Stimulated activated CD4-positive, alpha-beta T cell treated with anti-CD3 and anti-CD28 coated beads, Interleukin-1b, Interleukin-23, amount 100 ng/mL, for 1 hour (primary cell): Measurements from ENCODE around the gene TDRD10.

ENCODE experiments used
- DNase-seq, 2 donors: peaks; one replicate each; pipeline ENCODE4 v3.0.0-alpha.2; 2020; ENCODE audit warnings: low read depth in 2 of 2

TDRD10 gene

DNA sequence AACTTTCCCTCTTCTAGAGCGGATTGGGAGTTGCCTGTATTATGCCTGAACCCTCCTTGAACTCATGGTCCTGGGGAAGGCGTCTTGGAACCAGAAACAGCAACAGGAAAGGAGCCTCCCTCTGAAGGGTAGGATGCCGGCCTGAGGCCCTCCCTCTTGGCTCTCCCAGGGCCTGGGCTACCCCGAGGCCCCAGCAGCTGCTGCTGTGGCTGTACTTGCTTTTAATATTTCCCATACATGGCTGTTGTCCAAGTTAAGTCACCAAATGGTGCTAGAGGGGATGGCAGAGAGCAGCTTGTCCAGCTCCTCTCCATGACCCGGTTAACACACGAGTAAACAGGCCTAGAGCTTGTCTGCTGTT lies 76.0 kb downstream of the TDRD10 start:
- no peak for DNase-seq

DNA sequence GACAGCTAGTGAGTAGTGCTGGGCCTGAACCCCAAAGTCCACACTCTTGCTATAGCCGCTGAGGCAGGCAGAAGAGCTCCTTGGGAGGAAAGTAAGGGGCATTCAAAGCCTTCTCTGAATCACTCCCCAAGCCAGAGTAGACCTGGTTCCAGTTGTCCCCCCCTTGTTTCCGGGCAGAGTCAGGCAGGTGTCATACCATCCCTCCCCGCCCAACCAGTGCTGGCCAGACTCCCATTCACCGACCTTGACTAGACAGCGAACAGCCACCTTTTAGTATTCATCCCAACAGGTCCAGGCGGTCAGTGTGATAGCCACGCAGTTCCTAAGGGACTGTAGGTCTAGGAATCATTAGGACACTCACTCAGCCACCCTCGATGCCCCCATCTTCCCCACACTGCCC lies 77.4 kb downstream of the TDRD10 start:
- no peak for DNase-seq

DNA sequence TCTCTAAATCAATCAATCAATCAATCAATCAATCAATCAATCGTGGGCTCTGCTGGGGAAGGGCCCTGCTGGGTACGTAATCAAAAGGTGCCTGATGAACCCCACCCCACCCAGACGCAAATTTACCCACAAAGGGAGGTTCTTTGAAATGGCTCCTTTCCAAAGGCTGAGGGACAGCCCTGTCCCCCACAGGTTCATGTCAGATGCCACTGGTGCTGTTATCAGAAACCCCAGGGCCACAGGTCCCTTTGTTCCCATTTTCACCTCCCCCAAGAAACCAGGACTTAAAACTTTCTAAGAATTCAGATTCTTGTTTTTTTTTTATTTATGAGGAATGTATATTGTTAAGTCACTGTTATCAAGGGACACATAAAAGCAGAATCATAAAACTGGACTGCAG lies 79.7 kb downstream of the TDRD10 start:
- DNase-seq, result no peak

DNA sequence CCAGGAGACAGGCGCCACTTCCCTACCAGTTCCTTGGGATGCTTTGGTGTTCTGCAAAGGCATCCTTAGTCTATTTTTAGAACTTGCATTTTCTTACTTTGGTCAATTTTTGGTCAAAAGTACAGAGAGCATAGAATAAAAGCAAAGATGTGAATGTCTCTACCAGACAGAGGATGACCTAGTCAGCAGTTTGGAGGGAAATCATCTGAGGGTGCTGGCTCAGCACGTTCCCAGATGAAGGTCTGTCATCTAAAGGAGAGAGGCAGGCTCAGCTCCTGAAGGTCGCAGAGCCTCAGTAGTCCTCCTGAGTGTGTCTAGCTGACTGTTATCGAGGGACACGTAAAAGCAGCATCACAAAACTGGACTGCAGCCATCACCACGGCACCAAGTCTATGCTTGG lies 80.9 kb downstream of the TDRD10 start:
- DNase-seq, result no peak

DNA sequence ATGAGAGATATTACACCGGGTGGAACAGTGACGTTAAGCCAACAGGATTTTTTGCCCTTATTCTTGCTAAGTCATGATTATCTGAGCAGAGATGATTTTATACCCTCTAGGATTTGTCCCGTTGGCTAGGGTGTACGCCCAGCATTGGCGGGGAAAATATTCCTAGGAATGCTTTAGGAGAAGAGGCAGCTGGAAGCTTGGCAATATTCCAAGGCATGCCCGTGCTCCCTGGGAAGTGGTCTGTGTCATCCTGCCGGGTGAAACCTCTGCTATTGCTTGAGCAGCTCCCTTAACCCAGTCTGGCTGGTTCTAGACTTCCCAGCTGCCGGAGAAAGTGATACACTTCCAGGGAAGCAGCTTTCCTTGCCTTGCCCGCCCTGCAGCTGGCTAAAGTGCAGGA lies 81.8 kb downstream of the TDRD10 start:
- no peak for DNase-seq

DNA sequence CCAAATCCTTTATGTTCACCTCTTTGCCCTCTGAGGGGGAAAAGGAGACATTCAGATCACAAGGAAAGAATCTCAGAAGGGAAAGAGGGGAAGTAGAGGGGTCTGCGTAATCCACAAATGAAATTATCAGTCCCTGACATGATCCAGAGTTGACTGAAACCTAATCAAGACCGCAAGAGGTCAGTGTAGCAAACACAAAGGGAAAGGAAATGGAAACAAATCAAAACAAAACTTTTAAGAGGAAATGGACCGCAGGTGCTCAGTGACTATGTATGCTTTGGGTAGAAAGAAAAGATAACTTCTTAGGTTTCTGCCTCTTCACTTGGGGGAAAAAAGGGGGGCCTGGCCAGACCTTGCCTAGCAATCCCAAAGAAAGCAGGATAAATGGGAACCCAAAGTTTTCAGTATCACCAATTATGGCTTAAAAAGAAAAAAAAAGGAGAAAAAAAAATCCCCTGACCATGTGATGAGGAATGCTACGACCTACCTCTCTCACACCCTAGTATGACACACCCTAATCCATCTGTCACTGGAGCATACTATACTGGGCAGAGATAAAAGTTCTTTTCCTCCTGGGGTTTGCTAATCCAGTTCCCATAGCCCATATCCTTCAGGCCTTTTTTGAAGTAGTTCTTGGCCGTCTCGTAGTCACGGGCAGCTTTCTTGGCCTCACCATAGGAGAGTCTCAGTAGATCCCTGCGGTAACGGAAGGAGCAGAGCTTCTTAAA lies 82.4 kb downstream of the TDRD10 start:
- no peak for DNase-seq

DNA sequence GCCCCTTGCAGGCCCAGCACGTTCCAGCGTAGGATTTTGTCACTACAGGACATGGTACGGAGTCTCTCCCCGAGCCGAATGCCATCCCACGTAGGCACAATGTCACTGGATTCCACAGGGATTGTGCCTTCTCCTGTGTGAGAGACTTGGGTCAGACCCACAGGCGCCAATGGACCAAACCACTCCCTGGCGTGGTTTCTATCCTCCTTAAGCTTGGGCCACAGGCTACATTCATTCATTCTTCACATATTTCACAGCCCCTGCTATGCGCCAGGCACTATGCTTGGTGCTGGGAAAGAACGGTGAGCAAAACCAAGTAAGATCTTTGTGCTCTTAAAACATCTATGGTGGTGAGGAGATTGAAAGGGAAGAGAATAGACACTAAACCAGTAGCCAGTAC lies 84.2 kb downstream of the TDRD10 start:
- no peak for DNase-seq

DNA sequence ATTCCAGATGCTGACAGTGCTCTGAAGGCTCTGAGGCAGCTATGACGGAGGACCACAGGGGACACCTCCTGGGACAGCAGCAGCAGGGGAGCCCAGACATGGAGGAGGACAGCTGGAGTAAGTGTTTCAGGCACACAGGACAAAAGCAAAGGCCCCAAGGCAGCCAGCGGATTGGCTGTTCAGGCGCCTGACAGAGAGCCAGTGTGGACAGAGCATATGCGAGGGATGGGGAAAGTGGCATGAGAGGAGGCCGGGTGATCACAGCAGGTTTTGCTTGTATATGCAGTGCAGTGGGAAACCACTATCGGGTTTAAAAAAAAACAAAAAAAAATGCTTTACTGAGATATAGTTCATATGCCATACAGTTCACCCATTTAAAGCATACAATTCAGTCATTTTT lies 84.6 kb downstream of the TDRD10 start:
- no peak for DNase-seq

DNA sequence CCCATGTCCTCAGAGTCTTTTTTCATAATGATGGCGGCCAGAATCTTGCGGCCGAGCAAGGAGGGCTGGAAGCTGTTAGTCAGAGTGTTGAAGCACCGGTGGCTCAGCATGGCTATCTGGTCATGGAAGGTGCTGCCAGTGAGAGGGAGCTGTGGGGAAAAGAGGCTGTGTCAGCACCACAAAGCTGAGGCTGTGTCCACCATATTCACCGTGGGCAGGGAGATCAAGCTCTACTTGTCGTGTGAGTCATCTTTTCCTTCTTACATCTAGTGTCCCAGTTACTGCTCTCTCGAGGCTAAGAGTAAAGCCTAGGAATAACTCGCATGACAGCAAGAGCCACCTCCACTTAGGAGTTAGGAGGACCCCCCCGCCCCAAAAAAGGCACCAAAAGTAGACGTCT lies 87.8 kb downstream of the TDRD10 start:
- DNase-seq, result no peak

DNA sequence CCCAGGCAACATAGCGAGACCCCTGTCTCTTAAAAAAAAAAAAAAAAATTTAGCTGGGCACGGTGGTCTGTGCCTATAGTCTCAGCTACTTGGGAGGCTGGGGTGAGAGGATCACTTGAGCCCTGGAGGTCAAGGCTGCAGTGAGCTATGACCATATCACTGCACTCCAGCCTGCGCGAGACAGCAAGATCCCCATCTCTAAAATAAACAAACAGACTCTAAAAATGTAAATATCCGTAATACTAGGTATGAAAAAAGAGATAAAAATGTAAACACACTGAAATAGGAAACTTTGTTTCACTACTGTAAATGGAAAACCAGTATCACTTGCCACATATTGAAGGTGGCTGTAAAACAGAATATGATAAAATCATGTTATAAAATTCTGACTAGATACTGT lies 88.7 kb downstream of the TDRD10 start:
- no peak for DNase-seq

DNA sequence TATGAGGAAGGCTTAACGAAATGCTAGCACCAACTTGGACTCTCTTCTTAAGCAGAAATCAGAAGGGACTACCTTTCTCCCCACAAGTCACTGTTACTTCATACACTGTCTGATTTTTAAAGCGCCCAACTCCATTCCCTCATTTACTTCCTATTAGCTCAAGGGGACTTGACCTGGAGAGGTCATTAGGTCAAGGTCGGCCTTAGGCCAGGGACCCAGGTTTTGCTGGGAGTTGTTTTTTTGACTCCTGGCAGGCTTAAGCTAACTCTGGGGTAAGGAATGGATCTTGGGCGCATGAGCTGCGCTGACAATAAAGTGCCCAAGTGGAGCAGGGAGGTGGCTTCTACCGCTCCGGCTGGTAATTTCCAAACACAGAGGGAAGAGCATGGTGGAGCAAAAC lies 89.2 kb downstream of the TDRD10 start:
- no peak for DNase-seq

DNA sequence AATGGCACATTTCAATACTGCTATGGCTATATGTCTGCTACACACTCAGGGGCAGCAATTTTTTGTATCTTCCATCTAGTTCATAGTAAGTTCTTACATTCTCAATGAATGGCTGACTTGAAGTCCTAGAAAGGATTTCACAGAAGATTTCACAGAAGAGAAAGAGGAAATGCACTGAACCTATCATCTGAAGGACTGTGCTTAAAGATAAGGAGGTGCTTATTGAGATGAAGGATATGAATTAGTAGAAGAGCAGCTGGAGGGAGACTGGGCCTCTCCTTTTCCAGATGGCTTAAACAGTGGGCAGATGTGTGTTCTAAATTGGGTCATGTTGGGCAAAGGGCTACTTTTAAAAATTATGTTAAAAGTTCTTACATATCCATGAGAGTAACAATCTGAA lies 91.4 kb downstream of the TDRD10 start:
- DNase-seq, result no peak

DNA sequence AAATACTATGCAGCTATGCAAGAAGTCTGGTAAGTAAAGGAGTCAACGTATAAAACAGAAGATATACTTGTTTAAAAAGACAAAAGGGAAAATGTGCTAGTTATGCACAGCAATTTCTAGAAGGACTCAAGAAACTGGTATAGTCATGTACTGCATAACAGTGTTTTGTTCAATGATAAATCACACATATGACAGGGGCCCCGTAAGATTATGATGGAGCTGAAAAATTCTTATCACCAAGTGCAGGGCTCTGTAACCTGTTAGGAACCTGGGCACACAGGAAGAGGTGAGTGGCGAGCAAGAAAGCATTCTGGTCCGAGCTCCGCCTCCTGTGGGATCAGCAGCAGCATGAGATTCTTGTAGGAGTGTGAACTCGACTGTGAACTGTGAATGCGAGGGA lies 92.8 kb downstream of the TDRD10 start:
- no peak for DNase-seq

DNA sequence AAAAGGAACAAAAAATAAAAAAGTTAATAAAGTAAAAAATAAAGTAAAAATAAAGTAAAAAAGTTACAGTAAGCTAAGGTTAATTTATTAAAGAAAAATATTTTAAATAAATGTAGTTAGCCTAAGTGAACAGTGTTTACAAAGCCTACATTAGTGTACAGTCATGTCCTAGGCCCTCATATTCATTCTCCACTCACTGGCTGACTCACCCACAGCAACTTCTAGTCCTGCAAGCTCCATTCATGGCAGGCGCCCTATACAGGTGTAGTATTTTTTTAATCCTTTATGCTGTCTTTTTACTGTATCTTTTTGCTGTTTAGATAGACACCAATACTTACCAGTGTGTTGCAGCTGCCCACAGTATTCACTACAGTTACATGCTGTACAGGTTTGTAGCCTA lies 93.6 kb downstream of the TDRD10 start:
- DNase-seq, result no peak
